B cell (primary cell): ENCODE measurements around the gene ARL6IP4. TPM values are rescaled to one million over a fixed set of nuclear protein-coding genes. Genes with fewer than 3 reads are reported as not detected.
A peak's percentile ranks its signal among the peaks of the same experiment; 100 is the strongest.

Experiments
- ATAC-seq: fragments of 200-7000 bp; cut with Tn5 transposase; one replicate; pipeline ENCODE4 v1.10.0; 2021; ENCODE audit warnings: low read depth, mild to moderate bottlenecking, moderate number of reproducible peaks, moderate library complexity
- CTCF ChIA-PET: fragments of 350-600 bp; sonication (Branson Sonifier 250); formaldehyde crosslinking; loops from one replicate; lab custom pipeline; 2021; ENCODE audit warnings: antibody characterized with exemption, inconsistent platforms; lab: Charles Lee
- POLR2A ChIA-PET: fragments of 350-600 bp; sonication (Branson Sonifier 250); formaldehyde crosslinking; loops from one replicate; lab custom pipeline; 2021; ENCODE audit warnings: antibody characterized with exemption; lab: Charles Lee
- DNase-seq: peaks from one replicate; pipeline ENCODE4 v3.0.0; 2013
- H2AFZ ChIP-seq: 2 replicates; pipeline ENCODE4 v1.6.1; 2012; ENCODE audit warnings: mild to moderate bottlenecking, low read depth, low read length; ENCODE audit not compliant: insufficient read depth, poor library complexity, severe bottlenecking
- H3K27ac ChIP-seq, 2 donors: 1 replicate in 1 of 2; 2 replicates in 1 of 2; pipeline ENCODE4 v1.5.1; 2012 to 2013; ENCODE audit warnings: low read length in 2 of 2, mild to moderate bottlenecking in 2 of 2, moderate library complexity in 1 of 2
- H3K27me3 ChIP-seq, 4 experiments: fragments of 200-600 bp in 1 of 4; sonication (generic) in 1 of 4; replicated peaks in 1 of 4; 1 replicate in 2 of 4; 2 replicates in 2 of 4; pipeline versions ENCODE4 v1.6.1 to v1.7.0; 2013 to 2016; ENCODE audit warnings: low read length in 3 of 4, mild to moderate bottlenecking in 2 of 4, mixed read lengths in 1 of 4, moderate library complexity in 1 of 4; ENCODE audit not compliant: insufficient read depth in 4 of 4, control insufficient read depth in 3 of 4; ENCODE audit errors: control extremely low read depth in 1 of 4
- H3K36me3 ChIP-seq, 2 experiments: replicated peaks in 1 of 2; 1 replicate in 1 of 2; 2 replicates in 1 of 2; pipeline versions ENCODE4 v1.6.1 to v1.7.1; 2013; ENCODE audit warnings: low read length in 1 of 2; ENCODE audit not compliant: insufficient read depth in 2 of 2, control insufficient read depth in 1 of 2; ENCODE audit errors: control extremely low read depth in 1 of 2, extremely low read depth in 1 of 2
- H3K4me1 ChIP-seq, 2 donors: fragments of 200-600 bp in 1 of 2; sonication (generic) in 1 of 2; 1 replicate in 1 of 2; 2 replicates in 1 of 2; pipeline versions ENCODE4 v1.5.1 to v1.6.1; 2013 to 2017; ENCODE audit warnings: low read length in 2 of 2; ENCODE audit not compliant: control insufficient read depth in 2 of 2, insufficient read depth in 2 of 2
- H3K4me2 ChIP-seq: replicated peaks from 2 replicates; pipeline ENCODE3; 2012; ENCODE audit warnings: mild to moderate bottlenecking, low read depth, low read length; ENCODE audit not compliant: poor library complexity, severe bottlenecking
- H3K4me3 ChIP-seq, 5 experiments: fragments of 200-600 bp in 1 of 5; sonication (generic) in 1 of 5; 1 replicate in 3 of 5; 2 replicates in 2 of 5; pipeline versions ENCODE4 v1.5.1 to v1.7.0; 2011 to 2016; ENCODE audit warnings: low read length in 4 of 5, mild to moderate bottlenecking in 4 of 5, low read depth in 2 of 5, control low read depth in 1 of 5, moderate library complexity in 1 of 5; ENCODE audit not compliant: insufficient read depth in 1 of 5; ENCODE audit errors: control extremely low read depth in 1 of 5, extremely low read depth in 1 of 5
- H3K79me2 ChIP-seq: fragments of 200-600 bp; sonication (generic); one replicate; pipeline ENCODE4 v1.6.0; 2016; ENCODE audit warnings: low read length; ENCODE audit not compliant: control insufficient read depth, insufficient read depth
- H3K9ac ChIP-seq: fragments of 200-600 bp; sonication (generic); 2 replicates; pipeline ENCODE4 v1.6.1; 2017; ENCODE audit warnings: mild to moderate bottlenecking, low read length, moderate library complexity
- H3K9me3 ChIP-seq, 3 donors: one replicate each; pipeline versions ENCODE4 v1.6.1 to v1.7.1; 2013; ENCODE audit warnings: low read length in 2 of 3; ENCODE audit not compliant: control insufficient read depth in 2 of 3, insufficient read depth in 1 of 3; ENCODE audit errors: control extremely low read depth in 1 of 3
- H4K20me1 ChIP-seq: 2 replicates; pipeline ENCODE4 v1.6.0; 2012; ENCODE audit warnings: mild to moderate bottlenecking, low read length; ENCODE audit not compliant: insufficient read depth, control insufficient read depth, poor library complexity, severe bottlenecking
- H3K27ac Mint-ChIP-seq: one replicate; pipeline ENCODE4 v1.8.0; 2021; ENCODE audit warnings: mixed read lengths
- H3K27me3 Mint-ChIP-seq: one replicate; pipeline ENCODE4 v1.8.0; 2021; ENCODE audit warnings: mixed read lengths
- H3K4me1 Mint-ChIP-seq: one replicate; pipeline ENCODE4 v1.8.0; 2021; ENCODE audit warnings: mixed read lengths
- H3K4me3 Mint-ChIP-seq: one replicate; pipeline ENCODE4 v1.8.0; 2021; ENCODE audit warnings: mixed read lengths
- H3K9me3 Mint-ChIP-seq: one replicate; pipeline ENCODE4 v1.8.0; 2022; ENCODE audit warnings: mixed read lengths; ENCODE audit not compliant: insufficient read depth
- EZH2 ChIP-seq: IDR thresholded peaks from 2 replicates; pipeline ENCODE4 v1.6.1; 2012; ENCODE audit warnings: borderline replicate concordance, low read depth, mild to moderate bottlenecking, moderate library complexity, low read length; ENCODE audit not compliant: insufficient read depth, poor library complexity, severe bottlenecking
- whole genome bisulfite sequencing: methylation state at CpG from one replicate; pipeline ENCODE4 v1.1.5; 2013; ENCODE audit warnings: missing lambda C conversion rate; ENCODE audit not compliant: insufficient coverage; 5-methylcytosine and 5-hydroxymethylcytosine counted together
- intact Hi-C: fragments of 100-400 bp; cut with micrococcal nuclease; formaldehyde crosslinking; loops from one replicate; pipeline ENCODE4 v1.10.0; 2022
- polyA plus RNA-seq: library from polyadenylated mRNA; depleted of rRNA; stranded (reverse); fragments of >200 nt; gene quantifications from 2 replicates; pipeline ENCODE4 v1.2.3, GENCODE V29; 2012
- total RNA-seq, 2 donors: library from RNA; stranded (reverse); fragments of 120-200 nt in 1 of 2; gene quantifications; 1 replicate in 1 of 2; 2 replicates in 1 of 2; pipeline versions ENCODE4 v1.2.3 to v1.2.4, GENCODE V29; 2013 to 2022
- TF ChIP-seq, protein P1 (sequence below): fragments of 200-600 bp; IDR thresholded peaks from one replicate; pipeline ENCODE4 v1.8.0; 2022; ENCODE audit warnings: antibody characterized with exemption, mild to moderate bottlenecking

The ARL6IP4 gene
- total and polyA plus RNA-seq, 2 donors (not counting 1 experiment from before 2014, with no cell fraction given) = 165 to 274 TPM

DNA sequence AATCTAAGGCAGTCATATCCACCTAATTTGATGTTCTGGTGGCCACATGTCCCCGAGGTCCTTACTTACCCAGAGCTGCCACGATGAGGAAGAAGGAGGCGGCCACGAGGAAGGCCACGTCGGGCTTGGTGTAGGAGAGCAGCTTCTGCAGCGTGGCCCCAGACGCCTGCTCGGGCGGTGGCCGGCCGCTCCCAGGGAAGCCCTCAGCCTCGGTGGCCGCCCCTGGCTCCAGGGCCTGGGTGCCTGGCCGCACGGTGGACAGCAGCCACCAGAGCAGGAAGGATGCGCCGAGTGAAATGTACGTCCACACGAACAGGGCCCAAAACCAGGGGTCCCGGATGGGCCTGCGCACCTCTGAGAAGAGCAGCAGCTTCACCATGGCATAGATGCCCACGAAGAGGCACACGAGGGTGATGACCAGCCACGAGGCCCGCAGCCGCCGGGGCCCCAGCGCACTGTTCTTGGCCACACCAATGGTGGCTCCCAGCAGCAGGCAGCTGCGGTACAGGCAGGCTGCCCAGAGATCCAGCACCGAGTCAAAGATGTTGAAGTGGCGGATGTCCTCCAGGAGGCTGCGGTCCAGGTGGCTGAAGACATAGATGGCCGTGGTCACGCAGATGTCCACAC, 20.8 kb upstream of the ARL6IP4 start:
- Histone ChIP-seq H2AFZ (no peak overlapping the region), H3K4me1 (no peaks in the 10 kb centered on the region), H3K79me2 (no peaks in the 10 kb centered on the region), H3K9ac (no peak overlapping the region), H4K20me1 (no peaks in the 10 kb centered on the region), H3K27me3 (no peaks in the 10 kb centered on the region), H3K4me2 (no peak overlapping the region), H3K4me3 (no peak overlapping the region), H3K27ac (no peak overlapping the region), H3K36me3 (no peaks in the 10 kb centered on the region), H3K9me3 (no peaks in the 10 kb centered on the region)
- no peaks in the 10 kb centered on the region for H3K9me3 Mint-ChIP-seq
- H3K4me3 Mint-ChIP-seq = no peak overlapping the region
- H3K27ac Mint-ChIP-seq = no peak overlapping the region
- POLR2A ChIA-PET = no interaction called here
- CTCF ChIA-PET = interaction anchor here (1.0 to 16.2 kb wide), 3 partner anchors 30 to 166 kb away, joined by 3 to 388 read pairs (median 3); no protein-coding TSS in a partner anchor
- H3K4me1 Mint-ChIP-seq = no peaks in the 10 kb centered on the region
- peak; percentile 4 for DNase-seq
- no peaks in the 10 kb centered on the region for H3K27me3 Mint-ChIP-seq
- intact Hi-C loops = no loop called here
- 97% methylated on average over 32 of the region's 35 CpGs for WGBS
- no peak for ATAC-seq
- TF ChIP-seq, protein P1, sequence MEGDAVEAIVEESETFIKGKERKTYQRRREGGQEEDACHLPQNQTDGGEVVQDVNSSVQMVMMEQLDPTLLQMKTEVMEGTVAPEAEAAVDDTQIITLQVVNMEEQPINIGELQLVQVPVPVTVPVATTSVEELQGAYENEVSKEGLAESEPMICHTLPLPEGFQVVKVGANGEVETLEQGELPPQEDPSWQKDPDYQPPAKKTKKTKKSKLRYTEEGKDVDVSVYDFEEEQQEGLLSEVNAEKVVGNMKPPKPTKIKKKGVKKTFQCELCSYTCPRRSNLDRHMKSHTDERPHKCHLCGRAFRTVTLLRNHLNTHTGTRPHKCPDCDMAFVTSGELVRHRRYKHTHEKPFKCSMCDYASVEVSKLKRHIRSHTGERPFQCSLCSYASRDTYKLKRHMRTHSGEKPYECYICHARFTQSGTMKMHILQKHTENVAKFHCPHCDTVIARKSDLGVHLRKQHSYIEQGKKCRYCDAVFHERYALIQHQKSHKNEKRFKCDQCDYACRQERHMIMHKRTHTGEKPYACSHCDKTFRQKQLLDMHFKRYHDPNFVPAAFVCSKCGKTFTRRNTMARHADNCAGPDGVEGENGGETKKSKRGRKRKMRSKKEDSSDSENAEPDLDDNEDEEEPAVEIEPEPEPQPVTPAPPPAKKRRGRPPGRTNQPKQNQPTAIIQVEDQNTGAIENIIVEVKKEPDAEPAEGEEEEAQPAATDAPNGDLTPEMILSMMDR = no peak
- no peak for TF ChIP-seq EZH2

DNA sequence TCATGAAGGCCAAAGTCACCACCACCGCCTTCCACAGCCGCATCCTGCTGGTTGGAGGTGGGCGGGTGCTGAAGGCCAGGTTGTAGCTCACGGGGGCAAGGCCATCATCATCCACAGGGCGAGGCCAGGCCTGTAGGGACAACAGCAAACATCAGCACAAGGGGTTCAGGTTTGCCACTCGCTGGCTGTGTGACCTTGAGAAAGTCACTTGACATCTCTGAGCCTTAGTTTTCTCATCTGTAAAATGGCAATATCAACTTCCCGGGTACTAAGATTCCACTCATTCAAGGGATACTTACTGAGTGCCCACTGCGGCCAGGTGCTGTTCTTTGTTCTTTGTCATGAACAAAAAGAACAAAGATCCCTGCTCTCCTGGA, 20.3 kb upstream of the ARL6IP4 start:
- CTCF ChIA-PET = interaction anchor here (1.0 to 1.1 kb wide), 2 partner anchors 31 to 166 kb away, joined by 3 read pairs; no protein-coding TSS in a partner anchor

More for the DNA sequence above, 20.3 kb upstream of the ARL6IP4 start:
- Histone ChIP-seq H4K20me1 (no peaks in the 10 kb centered on the region), H3K4me2 (no peak overlapping the region), H2AFZ (no peak overlapping the region), H3K4me3 (no peak overlapping the region), H3K4me1 (peaks cover 0 to 1% of the 10 kb centered on the region in 2 donors), H3K9ac (no peak overlapping the region), H3K9me3 (no peaks in the 10 kb centered on the region), H3K36me3 (no peaks in the 10 kb centered on the region), H3K79me2 (no peaks in the 10 kb centered on the region), H3K27ac (no peak overlapping the region), H3K27me3 (no peaks in the 10 kb centered on the region)
- POLR2A ChIA-PET = no interaction called here
- H3K4me1 Mint-ChIP-seq = no peaks in the 10 kb centered on the region
- ATAC-seq (no peak), DNase-seq (no peak)
- H3K27ac Mint-ChIP-seq = no peak overlapping the region
- no peak for TF ChIP-seq EZH2
- TF ChIP-seq, protein P1 = no peak
- intact Hi-C loops = no loop called here
- no peak overlapping the region for H3K4me3 Mint-ChIP-seq
- 97% methylated on average over 8 of the region's 8 CpGs for WGBS
- no peaks in the 10 kb centered on the region for H3K27me3 Mint-ChIP-seq
- no peaks in the 10 kb centered on the region for H3K9me3 Mint-ChIP-seq
